GM12878 (cell line): Measurements from ENCODE around the gene ARL16. TPM values are rescaled to one million over a fixed set of nuclear protein-coding genes. Genes with fewer than 3 reads are reported as not detected.

Experiments
- CHD1 ChIP-seq: IDR thresholded peaks from 2 replicates; pipeline ENCODE4 v1.6.1; 2012; ENCODE audit warnings: low read depth, low read length, improper control_type of control experiment
- DPF2 ChIP-seq: fragments of 450-650 bp; IDR thresholded peaks from 2 replicates; pipeline ENCODE4 v1.6.1; 2017; ENCODE audit warnings: mild to moderate bottlenecking
- GATAD2B ChIP-seq: fragments of 450-650 bp; conservative IDR thresholded peaks from 2 replicates; pipeline ENCODE4 v1.6.1; 2017; ENCODE audit warnings: low read depth, mild to moderate bottlenecking, moderate library complexity
- MTA2 ChIP-seq: fragments of 450-650 bp; IDR thresholded peaks from 2 replicates; pipeline ENCODE4 v1.6.1; 2016; ENCODE audit warnings: low read depth, mild to moderate bottlenecking, moderate library complexity
- NFXL1 ChIP-seq: fragments of 450-650 bp; IDR thresholded peaks from 2 replicates; pipeline ENCODE4 v1.6.1; 2017; ENCODE audit warnings: antibody characterized with exemption, mild to moderate bottlenecking, borderline replicate concordance
- PKNOX1 ChIP-seq: fragments of 450-650 bp; IDR thresholded peaks from 2 replicates; pipeline ENCODE4 v1.6.1; 2016; ENCODE audit warnings: mild to moderate bottlenecking
- RBBP5 ChIP-seq: fragments of 200-600 bp; sonication (generic); conservative IDR thresholded peaks from 2 replicates; pipeline ENCODE4 v1.6.1; 2016
- SIX5 ChIP-seq: IDR thresholded peaks from 2 replicates; pipeline ENCODE4 v1.6.1; 2011; ENCODE audit warnings: mild to moderate bottlenecking, low read depth, low read length, moderate library complexity; ENCODE audit not compliant: severe bottlenecking
- SMC3 ChIP-seq: IDR thresholded peaks from 2 replicates; pipeline ENCODE4 v1.6.1; 2011; ENCODE audit warnings: low read length, improper control_type of control experiment, borderline replicate concordance
- SRF ChIP-seq, 2 experiments: IDR thresholded peaks; 2 replicates each; pipeline ENCODE4 v1.6.1; 2011; ENCODE audit warnings: low read depth in 2 of 2, low read length in 2 of 2, mild to moderate bottlenecking in 1 of 2, moderate library complexity in 1 of 2
- TAF1 ChIP-seq: IDR thresholded peaks from 2 replicates; pipeline ENCODE4 v1.6.1; 2011; ENCODE audit warnings: mild to moderate bottlenecking, low read depth, low read length, borderline replicate concordance
- ZNF274 ChIP-seq: IDR thresholded peaks from one replicate; pipeline ENCODE4 v1.8.0; 2011; ENCODE audit not compliant: insufficient read length, insufficient read depth
- ZNF687 ChIP-seq: fragments of 450-650 bp; IDR thresholded peaks from 2 replicates; pipeline ENCODE4 v1.6.1; 2017; ENCODE audit warnings: mild to moderate bottlenecking, moderate library complexity
- polyA plus RNA-seq, 11 experiments: library from polyadenylated mRNA; depleted of rRNA in 4 of 11; unstranded in 6 of 11; stranded (reverse) in 5 of 11; fragments of >200 nt; fragmentation: Nextera tagmentation in 4 of 11; fragmentation: Illumina TruSeq in 1 of 11; extraction: Ambion mirVana in 4 of 11; extraction: Trizol in 1 of 11; gene quantifications; 1 replicate in 1 of 11; 2 replicates in 10 of 11; pipeline versions ENCODE4 v1.2.1 to v1.2.3, GENCODE V29; 2011 to 2016; ENCODE audit warnings: inconsistent platforms in 2 of 11, missing spikeins in 2 of 11, low read depth in 1 of 11
- total RNA-seq, 4 experiments: library from RNA; depleted of rRNA in 3 of 4; stranded (reverse); fragments of >200 nt in 3 of 4; fragmentation: Illumina TruSeq in 1 of 4; extraction: Trizol in 1 of 4; gene quantifications; 2 replicates each; pipeline versions ENCODE4 v1.2.1 to v1.2.3, GENCODE V29; 2013 to 2021

Gene ARL16
- total and polyA plus RNA-seq, 10 of the 15 experiments (the other 5 are each of a cell fraction or from before 2014, with no cell fraction given), result 4.7 to 47.6 (median 30.9) TPM

- TF ChIP-seq NFXL1 (no peak), CHD1 (peak; percentile 59; the same call in 1 of the 2 replicates), SIX5 (peak; percentile 30), DPF2 (peak; percentile 71), ZNF274 (no peak), GATAD2B (peak; percentile 88), SMC3 (no peak), ZNF687 (peak; percentile 45; the same call in 1 of the 2 replicates), TAF1 (peak; percentile 62; the same call in 1 of the 2 replicates), SRF (IDR thresholded peaks at IDR 0.05; ENCODE audit: low read depth in 2 of 2, low read length in 2 of 2) (no peak), RBBP5 (no peak), MTA2 (no peak), PKNOX1 (peak; percentile 68)
Observed at GRCh38 chr17:81683584-81684441, at the start of gene ARL16, which contains the start of gene HGS (continued).
